Spinal cord (tissue), 10 donors: ENCODE results near the gene VGLL4. TPM values are rescaled to one million over a fixed set of nuclear protein-coding genes. Genes with fewer than 3 reads are reported as not detected.
"Not testable (repeated sequence)": the region's sequence is repeated elsewhere in the genome, so short reads cannot be mapped to it uniquely, and the experiment has no call there.

ENCODE experiments used
- DNase-seq, 6 donors: peaks; one replicate each; pipeline versions ENCODE4 v3.0.0 to v3.0.0-alpha.2; 2013 to 2015; ENCODE audit warnings: low spot score in 6 of 6, low read depth in 4 of 6
- H3K27ac ChIP-seq: one replicate; pipeline ENCODE4 v1.5.1; 2013; ENCODE audit warnings: low read depth, low read length, control low read depth
- H3K27me3 ChIP-seq: one replicate; pipeline ENCODE4 v1.6.1; 2013; ENCODE audit warnings: low read length; ENCODE audit not compliant: control insufficient read depth, insufficient read depth
- H3K36me3 ChIP-seq: one replicate; pipeline ENCODE4 v1.6.1; 2013; ENCODE audit warnings: low read length; ENCODE audit not compliant: control insufficient read depth, insufficient read depth
- H3K4me1 ChIP-seq: one replicate; pipeline ENCODE4 v1.6.1; 2013; ENCODE audit warnings: low read length; ENCODE audit not compliant: control insufficient read depth, insufficient read depth
- H3K4me3 ChIP-seq: one replicate; pipeline ENCODE4 v1.5.1; 2013; ENCODE audit warnings: low read depth, low read length, control low read depth
- H3K9me3 ChIP-seq: one replicate; pipeline ENCODE4 v1.6.1; 2013; ENCODE audit warnings: low read length; ENCODE audit not compliant: control insufficient read depth, insufficient read depth
- WGBS: methylation state at CpG from one replicate; pipeline ENCODE4 v1.1.5; 2013; ENCODE audit warnings: missing lambda C conversion rate; ENCODE audit not compliant: insufficient coverage; 5-methylcytosine and 5-hydroxymethylcytosine counted together
- polyA plus RNA-seq, 2 donors: library from polyadenylated mRNA; unstranded; fragments of 120-200 nt; gene quantifications; one replicate each; pipeline ENCODE4 v1.2.1, GENCODE V29; 2013; ENCODE audit not compliant: insufficient read length in 2 of 2
- total RNA-seq, 2 donors: library from RNA; depleted of rRNA in 1 of 2; stranded (reverse); fragments of 120-200 nt in 1 of 2; fragments of >200 nt in 1 of 2; gene quantifications; one replicate each; pipeline versions ENCODE4 v1.2.3 to v1.2.4, GENCODE V29; 2013 to 2014
- donor health status: healthy.

The VGLL4 gene
- total and polyA plus RNA-seq, 4 donors: 87.8 to 174 (median 94.8) TPM

DNA sequence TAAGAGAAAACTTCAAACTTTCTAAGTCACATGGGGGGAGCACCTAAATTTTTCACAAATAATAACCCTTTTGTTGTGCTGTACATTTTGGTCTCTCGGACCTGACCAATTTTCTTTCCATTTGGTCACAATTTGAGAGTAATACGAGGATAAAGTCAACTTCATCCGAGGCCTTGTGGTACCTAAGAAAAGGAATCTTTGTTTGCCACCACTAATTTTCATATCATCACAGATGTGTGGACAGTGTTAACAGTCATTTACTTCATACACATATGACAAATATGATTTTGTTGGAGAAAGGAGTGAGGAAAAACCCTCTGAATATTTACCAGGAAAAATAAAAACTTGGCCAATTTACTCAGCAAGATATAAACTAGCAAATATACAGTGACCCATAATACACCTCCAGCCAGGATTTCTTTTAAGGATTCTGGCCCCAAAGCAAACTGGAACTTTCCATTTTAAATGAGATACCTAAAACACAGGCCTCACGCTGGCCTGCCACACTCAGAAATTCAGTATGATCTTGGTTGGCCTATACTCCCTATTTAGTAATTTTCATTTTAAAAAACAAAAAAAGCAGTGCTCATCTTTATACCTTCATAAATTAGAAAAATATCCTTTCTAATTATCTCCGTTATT lies 40.7 kb downstream of the VGLL4 start:
- Histone ChIP-seq H3K27me3 (no peaks in the 10 kb centered on the region), H3K27ac (peak overlapping the region; percentile 85), H3K4me3 (no peak overlapping the region), H3K36me3 (peaks cover 6% of the 10 kb centered on the region), H3K9me3 (no peaks in the 10 kb centered on the region), H3K4me1 (peaks cover 27% of the 10 kb centered on the region)
- 80% methylated on average over 1 of the region's 5 CpGs for WGBS
- DNase-seq: no peak

DNA sequence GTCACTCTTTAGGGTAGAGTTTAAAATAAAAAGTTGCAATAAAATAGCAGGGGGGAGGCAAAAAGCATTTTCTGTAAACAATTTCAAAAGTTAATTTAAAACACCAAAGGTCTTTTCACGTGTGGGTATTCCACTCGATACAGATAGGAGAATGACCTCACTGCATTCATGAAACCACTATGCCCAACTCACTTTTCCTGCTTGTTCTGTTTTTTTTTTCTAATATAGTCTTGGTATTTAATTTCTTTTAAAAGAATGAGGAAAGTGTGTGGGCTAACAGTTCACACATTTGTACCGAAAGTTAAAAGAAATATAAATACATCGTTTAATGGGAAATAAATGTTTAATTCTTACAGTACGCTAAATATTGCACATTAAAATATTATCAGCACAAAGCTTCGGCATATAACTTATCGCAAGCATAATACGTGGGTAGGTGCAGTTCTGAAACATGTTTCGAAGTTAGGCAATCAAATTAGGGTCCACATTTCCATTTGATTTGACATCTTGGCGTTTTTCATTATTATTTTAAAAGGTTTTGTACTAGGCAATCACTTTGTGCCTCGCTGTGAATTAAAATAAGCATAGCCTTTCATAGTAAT lies 41.4 kb downstream of the VGLL4 start:
- H3K27ac ChIP-seq: peak overlapping the region; percentile 85
- H3K9me3 ChIP-seq: no peaks in the 10 kb centered on the region
- no peak overlapping the region for H3K4me3 ChIP-seq
- H3K4me1 ChIP-seq: peaks cover 27% of the 10 kb centered on the region
- peaks cover 6% of the 10 kb centered on the region for H3K36me3 ChIP-seq
- no CpG with 5 or more reads among the region's 11 CpGs for WGBS
- H3K27me3 ChIP-seq: no peaks in the 10 kb centered on the region
- no peak for DNase-seq

DNA sequence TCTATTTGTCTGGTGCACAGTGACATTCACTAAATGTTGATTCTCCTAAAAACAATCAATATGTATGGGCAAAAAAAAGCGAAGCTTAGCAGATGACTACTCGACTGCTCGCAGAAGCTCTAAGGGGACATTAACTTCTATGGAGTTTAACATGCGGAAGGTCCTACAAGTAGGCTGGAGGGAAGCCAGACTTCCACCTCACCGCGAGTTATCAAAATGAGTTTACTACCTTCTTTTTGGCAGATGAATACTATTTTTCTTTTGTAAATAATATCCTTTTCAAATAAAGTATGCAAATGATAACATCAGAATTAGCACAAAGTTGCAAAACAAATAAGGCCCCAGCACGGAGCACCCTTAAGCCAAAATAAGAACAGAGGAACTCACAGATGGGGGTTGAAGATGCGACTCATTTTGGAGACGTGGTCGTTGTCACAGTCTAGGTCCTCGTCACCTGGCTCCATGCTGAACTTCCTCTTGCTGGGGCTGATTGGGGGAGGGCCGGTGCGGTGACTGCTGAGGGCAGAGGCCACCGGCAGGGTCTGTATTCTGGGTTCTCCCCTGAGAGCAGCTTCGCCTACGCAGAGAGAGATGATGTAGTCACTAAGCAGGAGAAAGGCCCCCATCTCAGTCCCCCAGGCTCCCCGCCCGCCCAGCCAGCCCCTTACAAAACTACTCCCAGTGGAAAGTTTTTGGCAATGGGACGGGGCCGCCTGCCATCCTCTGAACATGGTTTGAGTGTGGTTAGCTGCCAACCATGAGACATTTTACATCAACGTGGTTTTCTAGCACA lies 42.1 kb downstream of the VGLL4 start:
- peak in 2 of 6 donors; percentile 59 to 89 for DNase-seq
- Histone ChIP-seq H3K4me3 (no peak overlapping the region), H3K9me3 (no peaks in the 10 kb centered on the region), H3K4me1 (peaks cover 27% of the 10 kb centered on the region), H3K27ac (peak overlapping the region; percentile 85), H3K27me3 (no peaks in the 10 kb centered on the region), H3K36me3 (peaks cover 6% of the 10 kb centered on the region)
- 38% methylated on average over 8 of the region's 21 CpGs for WGBS

DNA sequence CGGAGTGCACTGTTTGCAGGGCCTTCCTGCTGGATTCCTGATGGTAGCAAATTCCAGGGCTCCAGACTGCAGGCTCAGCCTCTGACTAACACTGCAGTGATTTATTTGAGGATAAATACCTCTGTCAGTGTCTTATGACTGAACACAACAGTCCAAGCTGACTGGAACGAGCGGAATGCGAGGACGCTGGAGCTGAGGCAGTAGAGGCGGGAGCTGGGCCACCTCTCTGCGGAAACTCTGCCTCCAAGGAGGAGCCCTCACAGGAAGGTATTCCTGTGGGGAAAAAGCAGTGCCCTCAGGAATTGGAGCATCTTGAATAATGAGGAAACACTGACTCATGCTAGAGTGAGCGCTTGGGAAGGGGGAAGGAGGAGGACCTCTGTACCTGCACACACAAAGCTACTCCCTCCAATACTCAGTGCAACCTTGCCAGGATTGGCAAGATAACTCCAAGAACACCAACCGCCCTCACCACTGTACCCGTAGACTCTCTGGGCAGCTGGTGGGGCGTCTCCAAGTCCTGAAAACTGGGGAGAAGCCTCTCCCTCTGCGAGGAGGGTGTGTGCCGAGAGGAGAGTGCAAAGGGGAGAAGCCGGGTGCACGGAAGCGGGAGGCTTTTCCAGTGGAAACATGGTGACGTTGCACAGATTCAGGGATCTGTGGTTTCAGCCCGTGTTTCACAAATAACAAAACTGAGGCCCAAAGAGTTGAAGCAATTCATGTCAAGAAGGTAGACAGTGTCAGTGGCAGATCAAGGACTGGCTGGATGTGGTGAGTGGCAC lies 43.0 kb downstream of the VGLL4 start:
- Histone ChIP-seq H3K27me3 (no peaks in the 10 kb centered on the region), H3K27ac (peak overlapping the region; percentile 85), H3K4me1 (peaks cover 27% of the 10 kb centered on the region), H3K36me3 (peaks cover 6% of the 10 kb centered on the region), H3K4me3 (no peak overlapping the region), H3K9me3 (no peaks in the 10 kb centered on the region)
- WGBS: 63% methylated on average over 15 of the region's 18 CpGs
- DNase-seq: peak in 2 of 6 donors; percentile 56 to 75

DNA sequence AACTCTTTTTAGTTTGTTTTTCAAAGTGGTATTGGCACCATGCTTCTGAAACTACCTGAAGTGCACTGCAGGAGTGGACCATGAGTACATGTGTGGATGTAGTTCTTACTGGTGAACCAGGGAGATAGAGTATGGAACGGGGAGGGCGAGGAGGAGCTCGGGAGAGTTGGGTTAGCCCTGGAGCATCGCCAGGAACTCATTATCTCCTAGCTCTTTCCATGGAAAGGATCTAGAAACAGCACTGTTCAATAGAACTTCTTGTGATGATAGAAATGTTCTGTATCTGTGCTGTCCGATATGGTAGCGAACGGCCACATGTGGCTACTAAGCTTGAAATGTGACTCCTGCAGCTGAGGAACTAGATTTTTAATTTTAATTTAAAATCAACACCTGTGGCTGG lies 47.3 kb downstream of the VGLL4 start:
- H3K36me3 ChIP-seq: peaks cover 8% of the 10 kb centered on the region
- no peaks in the 10 kb centered on the region for H3K27me3 ChIP-seq
- peak overlapping the region; percentile 48 for H3K27ac ChIP-seq
- H3K4me1 ChIP-seq: peaks cover 29% of the 10 kb centered on the region
- no peaks in the 10 kb centered on the region for H3K9me3 ChIP-seq
- DNase-seq: no peak
- no peak overlapping the region for H3K4me3 ChIP-seq
- 82% methylated on average over 2 of the region's 7 CpGs for whole genome bisulfite sequencing

DNA sequence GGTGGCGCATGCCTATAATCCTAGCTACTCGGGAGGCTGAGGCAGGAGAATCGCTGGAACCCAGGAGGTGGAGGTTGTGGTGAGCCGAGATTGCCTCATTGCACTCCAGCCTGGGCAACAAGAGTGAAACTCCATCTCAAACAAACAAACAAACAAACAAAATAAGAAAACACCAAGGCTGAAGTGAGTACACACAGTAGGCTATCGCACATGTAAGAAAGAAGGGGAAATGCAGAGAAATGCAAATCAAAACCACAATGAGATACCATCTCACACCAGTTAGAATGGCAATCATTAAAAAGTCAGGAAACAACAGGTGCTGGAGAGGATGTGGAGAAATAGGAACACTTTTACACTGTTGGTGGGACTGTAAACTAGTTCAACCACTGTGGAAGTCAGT lies 48.7 kb downstream of the VGLL4 start:
- DNase-seq, H3K27me3 ChIP-seq, H3K36me3 ChIP-seq, H3K4me3 ChIP-seq, H3K9me3 ChIP-seq, H3K27ac ChIP-seq: not testable (repeated sequence)
- 100% methylated on average over 3 of the region's 5 CpGs for WGBS
- peaks cover 27% of the 10 kb centered on the region for H3K4me1 ChIP-seq

DNA sequence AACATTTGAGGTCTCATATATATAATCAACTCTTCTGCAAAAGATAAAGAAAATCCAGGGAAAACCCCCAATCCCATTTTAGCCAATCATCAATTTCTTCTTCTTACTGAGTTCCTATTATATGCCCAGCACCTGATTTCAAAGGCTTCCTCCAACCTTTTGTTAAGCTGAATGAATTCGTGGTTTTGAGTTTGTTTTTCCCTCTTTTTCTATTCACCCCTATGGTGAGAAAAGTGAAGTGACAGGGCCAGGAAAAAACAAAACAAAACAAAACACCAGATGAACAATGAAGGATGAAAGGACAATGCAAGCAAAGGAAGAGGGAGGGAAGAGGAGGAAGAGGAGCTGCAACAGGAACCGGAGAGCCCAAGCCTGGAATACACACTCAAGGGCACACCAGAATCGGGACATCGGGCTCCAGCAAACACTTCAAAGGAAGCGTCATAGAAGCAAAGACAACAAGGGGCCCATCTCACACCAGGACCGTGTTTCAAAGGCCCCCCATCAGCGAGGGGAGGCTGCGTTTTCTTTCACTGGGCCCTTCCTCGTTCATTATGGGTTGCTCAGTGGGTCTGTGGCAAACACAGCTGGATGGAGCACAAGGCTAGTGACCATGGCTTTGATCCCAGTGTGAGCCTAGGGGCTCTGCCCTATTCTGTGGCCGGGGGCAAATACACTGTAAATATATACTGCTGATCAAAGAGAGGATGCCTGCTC lies 50.2 kb downstream of the VGLL4 start:
- no peak overlapping the region for H3K4me3 ChIP-seq
- 26% methylated on average over 9 of the region's 10 CpGs for WGBS
- H3K36me3 ChIP-seq: peaks cover 2% of the 10 kb centered on the region
- H3K27ac ChIP-seq: peak overlapping the region; percentile 97
- DNase-seq: no peak
- H3K9me3 ChIP-seq: no peaks in the 10 kb centered on the region
- peaks cover 39% of the 10 kb centered on the region for H3K4me1 ChIP-seq
- H3K27me3 ChIP-seq: no peaks in the 10 kb centered on the region

DNA sequence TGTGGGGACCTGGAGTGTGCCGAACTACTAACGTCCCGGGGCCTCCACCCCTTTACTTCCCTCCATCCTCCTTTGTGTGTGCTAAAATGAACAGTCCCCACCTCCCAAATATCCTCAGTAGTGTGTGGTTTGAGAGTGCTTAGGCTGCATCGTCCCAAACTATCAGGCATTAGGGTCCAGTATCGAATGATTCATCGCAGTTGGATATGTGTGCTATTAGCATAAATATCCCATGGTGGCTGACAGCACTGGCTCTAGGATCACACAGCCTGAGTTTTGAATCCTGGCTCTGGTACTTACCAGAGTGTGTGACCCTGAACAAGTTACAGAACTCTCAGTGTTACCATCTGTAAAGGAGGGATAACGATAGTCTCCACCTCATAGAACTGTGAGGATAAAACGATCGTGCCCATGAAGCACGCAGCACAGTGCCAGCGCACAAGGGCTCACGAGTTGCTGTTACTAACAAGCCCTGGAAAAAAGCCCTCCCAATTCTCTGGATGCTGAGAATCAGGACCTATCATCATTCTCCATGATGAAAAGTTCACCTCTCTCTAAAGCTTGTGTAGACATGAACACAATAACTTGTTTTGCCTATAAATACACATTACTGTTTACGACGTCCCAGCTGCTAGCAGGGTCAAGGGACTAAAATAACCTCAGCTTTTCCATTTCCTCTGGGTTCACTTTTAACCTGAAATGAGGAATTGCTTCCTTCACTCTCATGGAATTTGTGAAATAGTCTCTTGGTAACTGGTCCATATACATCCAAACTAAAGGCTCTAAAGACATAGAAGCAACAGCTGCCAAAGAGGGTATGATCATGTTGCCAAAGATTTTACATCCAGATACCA lies 51.0 kb downstream of the VGLL4 start:
- Histone ChIP-seq H3K27me3 (no peaks in the 10 kb centered on the region), H3K9me3 (no peaks in the 10 kb centered on the region), H3K4me1 (peaks cover 44% of the 10 kb centered on the region), H3K36me3 (peaks cover 2% of the 10 kb centered on the region), H3K27ac (peak overlapping the region; percentile 97), H3K4me3 (no peak overlapping the region)
- peak in 1 of 6 donors; percentile 47 for DNase-seq
- 30% methylated on average over 6 of the region's 14 CpGs for WGBS
